Vagina (tissue), 2 donors: Measurements from ENCODE around the gene TIMELESS.

ENCODE experiments used
- POLR2A ChIP-seq, 2 donors: fragments of 450-650 bp; IDR thresholded peaks; one replicate each; pipeline ENCODE4 v1.6.1; 2017; ENCODE audit warnings: antibody characterized with exemption in 2 of 2, mild to moderate bottlenecking in 2 of 2, moderate library complexity in 2 of 2
- POLR2AphosphoS5 ChIP-seq, 2 donors: sonication (generic); formaldehyde crosslinking; IDR thresholded peaks; one replicate each; pipeline ENCODE4 v1.9.0; 2017; ENCODE audit warnings: antibody characterized with exemption in 2 of 2, mild to moderate bottlenecking in 2 of 2, low read depth in 1 of 2; ENCODE audit not compliant: insufficient read depth in 1 of 2
- TF ChIP-seq, protein P1 (sequence below), 3 experiments: fragments of 450-650 bp in 2 of 3; fragments of 200-600 bp in 1 of 3; sonication (generic) in 1 of 3; IDR thresholded peaks; one replicate each; pipeline ENCODE4 v1.5.1; 2017 to 2019; ENCODE audit warnings: antibody characterized with exemption in 3 of 3, mild to moderate bottlenecking in 2 of 3, moderate library complexity in 2 of 3

GRCh38 chr12:56451147-56451546, 1.9 kb upstream of the TIMELESS start:
- no peak for TF ChIP-seq POLR2AphosphoS5 (IDR thresholded peaks at IDR 0.05; ENCODE audit: insufficient read depth in 1 of 2, low read depth in 1 of 2)
- no peak for TF ChIP-seq POLR2A (IDR thresholded peaks at IDR 0.05)
- TF ChIP-seq, protein P1, sequence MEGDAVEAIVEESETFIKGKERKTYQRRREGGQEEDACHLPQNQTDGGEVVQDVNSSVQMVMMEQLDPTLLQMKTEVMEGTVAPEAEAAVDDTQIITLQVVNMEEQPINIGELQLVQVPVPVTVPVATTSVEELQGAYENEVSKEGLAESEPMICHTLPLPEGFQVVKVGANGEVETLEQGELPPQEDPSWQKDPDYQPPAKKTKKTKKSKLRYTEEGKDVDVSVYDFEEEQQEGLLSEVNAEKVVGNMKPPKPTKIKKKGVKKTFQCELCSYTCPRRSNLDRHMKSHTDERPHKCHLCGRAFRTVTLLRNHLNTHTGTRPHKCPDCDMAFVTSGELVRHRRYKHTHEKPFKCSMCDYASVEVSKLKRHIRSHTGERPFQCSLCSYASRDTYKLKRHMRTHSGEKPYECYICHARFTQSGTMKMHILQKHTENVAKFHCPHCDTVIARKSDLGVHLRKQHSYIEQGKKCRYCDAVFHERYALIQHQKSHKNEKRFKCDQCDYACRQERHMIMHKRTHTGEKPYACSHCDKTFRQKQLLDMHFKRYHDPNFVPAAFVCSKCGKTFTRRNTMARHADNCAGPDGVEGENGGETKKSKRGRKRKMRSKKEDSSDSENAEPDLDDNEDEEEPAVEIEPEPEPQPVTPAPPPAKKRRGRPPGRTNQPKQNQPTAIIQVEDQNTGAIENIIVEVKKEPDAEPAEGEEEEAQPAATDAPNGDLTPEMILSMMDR (IDR thresholded peaks at IDR 0.05) = no peak
